Spleen (tissue), 11 donors: ENCODE results near the gene SMG7. TPM values are rescaled to one million over a fixed set of nuclear protein-coding genes. Genes with fewer than 3 reads are reported as not detected.
A peak's percentile ranks its signal among the peaks of the same experiment; 100 is the strongest.

Experiments used
- DNase-seq: peaks from one replicate; pipeline ENCODE4 v3.0.0-alpha.2; 2020
- H3K27ac ChIP-seq, 8 donors: fragments of 200-600 bp; sonication (generic) in 7 of 8; 1 replicate in 4 of 8; 2 replicates in 4 of 8; pipeline versions ENCODE4 v1.5.0 to v1.8.0; 2016 to 2021; ENCODE audit warnings: inconsistent platforms in 4 of 8, mild to moderate bottlenecking in 4 of 8, moderate library complexity in 1 of 8
- H3K27me3 ChIP-seq, 7 donors: fragments of 200-600 bp; sonication (generic) in 6 of 7; replicated peaks in 1 of 7; 1 replicate in 4 of 7; 2 replicates in 3 of 7; pipeline versions ENCODE4 v1.5.0 to v1.8.0; 2016 to 2021; ENCODE audit warnings: inconsistent platforms in 3 of 7, mild to moderate bottlenecking in 1 of 7
- H3K36me3 ChIP-seq, 6 donors: fragments of 200-600 bp; sonication (generic) in 5 of 6; 1 replicate in 4 of 6; 2 replicates in 2 of 6; pipeline versions ENCODE4 v1.5.0 to v1.8.0; 2016 to 2021; ENCODE audit warnings: inconsistent platforms in 2 of 6
- H3K4me1 ChIP-seq, 6 donors: fragments of 200-600 bp; sonication (generic) in 5 of 6; 1 replicate in 3 of 6; 2 replicates in 3 of 6; pipeline versions ENCODE4 v1.5.0 to v1.8.0; 2016 to 2021; ENCODE audit warnings: inconsistent platforms in 3 of 6
- H3K4me3 ChIP-seq, 8 donors: fragments of 200-600 bp; sonication (generic) in 7 of 8; 1 replicate in 4 of 8; 2 replicates in 4 of 8; pipeline versions ENCODE4 v1.5.0 to v1.8.0; 2016 to 2021; ENCODE audit warnings: inconsistent platforms in 4 of 8, mild to moderate bottlenecking in 4 of 8, moderate library complexity in 2 of 8
- H3K9me3 ChIP-seq, 8 donors: fragments of 200-600 bp; sonication (generic) in 7 of 8; 1 replicate in 4 of 8; 2 replicates in 4 of 8; pipeline versions ENCODE4 v1.5.0 to v1.8.0; 2016 to 2021; ENCODE audit warnings: inconsistent platforms in 4 of 8
- POLR2A ChIP-seq, 3 donors: fragments of 450-650 bp; IDR thresholded peaks; one replicate each; pipeline ENCODE4 v1.5.1; 2017; ENCODE audit warnings: antibody characterized with exemption in 3 of 3, mild to moderate bottlenecking in 1 of 3
- POLR2AphosphoS5 ChIP-seq, 3 donors: sonication (generic); formaldehyde crosslinking; IDR thresholded peaks; one replicate each; pipeline ENCODE4 v1.5.1; 2017; ENCODE audit warnings: antibody characterized with exemption in 3 of 3
- WGBS, 5 donors: extraction: QIAGEN DNeasy Blood & Tissue Kit in 3 of 5; methylation state at CpG; one replicate each; pipeline versions ENCODE4 v1.1.5 to v1.1.7; 2013 to 2018; 5-methylcytosine and 5-hydroxymethylcytosine counted together
- intact Hi-C: fragments of 100-400 bp; cut with DNase I; formaldehyde crosslinking; loops from one replicate; pipeline ENCODE4 v1.15.0; 2023; ENCODE audit warnings: low total_unique reads
- polyA plus RNA-seq, 3 donors: library from polyadenylated mRNA; stranded (reverse); fragments of 200-250 nt; gene quantifications; one replicate each; pipeline ENCODE4 v1.2.1, GENCODE V29; 2013
- total RNA-seq, 7 donors: library from RNA; depleted of rRNA in 3 of 7; stranded (reverse); fragments of >200 nt in 3 of 7; fragmentation: NEBNext Ultra II Directional in 4 of 7; extraction: Animal tissue kit (Norgen Biotek cat#: 25700) in 4 of 7; gene quantifications; one replicate each; pipeline versions ENCODE4 v1.1.0 to v1.2.1, GENCODE V29; 2016 to 2021
- TF ChIP-seq, protein P1 (sequence below), 11 experiments: fragments of 200-600 bp in 7 of 11; fragments of 450-650 bp in 4 of 11; sonication (generic) in 4 of 11; IDR thresholded peaks in 8 of 11; conservative IDR thresholded peaks in 3 of 11; 1 replicate in 7 of 11; 2 replicates in 4 of 11; pipeline versions ENCODE4 v1.4.0 to v1.8.0; 2016 to 2021; ENCODE audit warnings: antibody characterized with exemption in 11 of 11, inconsistent platforms in 4 of 11, mild to moderate bottlenecking in 1 of 11
- donor health status: healthy with polysubstance abuse.
- donor health status: DM: no; HTN: no; CAD: no; lungs with moderate emphysema.
- donor health status: DM: no; HTN: no; CAD: no.
- donor health status: Bipolar disorder and iron deficiency.
- donor health status: healthy.
- donor health status: DM: no; HTN: no; CAD: no.
- donor health status: DM: yes; HTN: yes; CAD: no.

SMG7 gene
- total and polyA plus RNA-seq, 10 donors, result 14.1 to 116 (median 53.5) TPM

DNA sequence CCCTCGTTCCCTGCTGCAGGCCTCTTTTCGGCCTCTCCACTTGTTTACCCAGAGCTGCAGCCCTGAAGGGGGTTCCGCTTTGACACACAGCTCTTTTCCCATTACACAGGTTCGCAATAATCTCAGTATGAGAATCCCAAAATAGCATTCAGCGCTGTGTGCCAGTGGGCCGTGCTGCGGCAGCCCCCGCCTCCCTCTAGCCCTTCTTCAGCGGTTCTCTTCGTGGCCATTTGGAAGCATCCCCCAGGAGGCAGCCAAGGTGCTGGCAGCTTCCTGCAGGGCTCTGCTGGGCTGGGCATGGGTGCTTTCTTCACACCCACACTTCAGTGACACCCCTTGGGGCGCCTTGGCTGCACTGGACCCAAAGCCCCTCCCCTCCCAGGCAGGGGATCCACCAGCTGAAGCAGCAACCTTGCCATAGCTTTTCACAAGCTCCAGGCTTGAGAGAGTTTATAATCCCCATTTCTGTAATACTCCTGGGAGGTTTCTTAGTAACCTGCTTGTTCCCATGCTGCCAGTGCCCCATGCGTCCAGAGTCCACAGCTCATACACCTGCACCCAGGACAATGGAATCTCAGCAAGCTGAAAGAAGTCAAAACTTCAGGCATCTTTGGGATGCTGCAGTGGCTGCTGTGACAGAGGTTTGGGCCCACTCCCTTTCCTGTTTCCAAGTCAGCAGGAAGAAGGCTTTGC lies 109.9 kb downstream of the SMG7 start:
- Histone ChIP-seq H3K4me3 (peak overlapping the region in 1 of 8 donors; percentile 8), H3K4me1 (peaks cover 7 to 97% (median 40%) of the 10 kb centered on the region in 6 donors), H3K27ac (peak overlapping the region in 6 of 8 donors; percentile 54 to 98 (median 86)), H3K27me3 (no peaks in the 10 kb centered on the region), H3K9me3 (no peaks in the 10 kb centered on the region), H3K36me3 (peaks cover 0 to 76% (median 0%) of the 10 kb centered on the region in 6 donors)
- DNase-seq, result no peak
- intact Hi-C loops, result no loop called here
- TF ChIP-seq POLR2AphosphoS5 (IDR thresholded peaks at IDR 0.05), result peak in 1 of 3 donors; percentile 41
- TF ChIP-seq POLR2A (IDR thresholded peaks at IDR 0.05), result no peak
- WGBS, 5 donors, result 76 to 95% (median 91%) methylated on average over 12 of the region's 12 CpGs

DNA sequence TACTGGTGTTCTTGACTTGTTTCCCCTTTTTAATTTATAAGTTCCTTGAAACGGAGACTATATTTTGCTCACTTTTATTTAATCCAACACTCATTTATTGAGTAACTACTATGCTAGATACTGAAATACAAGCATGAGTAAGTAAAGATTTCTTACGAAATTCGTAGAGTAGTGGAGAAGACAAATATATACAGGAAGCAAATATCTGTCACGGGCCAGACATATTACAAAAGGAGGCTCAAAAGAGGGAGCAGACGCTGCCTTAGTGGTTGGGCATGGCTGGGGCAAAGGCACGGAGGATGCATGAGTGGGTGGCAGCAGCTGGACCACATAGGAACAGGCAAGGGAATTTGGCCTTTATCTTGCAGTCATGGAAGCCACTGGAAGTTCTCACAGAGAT lies 111.2 kb downstream of the SMG7 start:
- peak overlapping the region in 1 of 8 donors; percentile 8 for H3K4me3 ChIP-seq
- peaks cover 0 to 63% (median 0%) of the 10 kb centered on the region in 6 donors for H3K36me3 ChIP-seq
- no peaks in the 10 kb centered on the region for H3K27me3 ChIP-seq
- H3K9me3 ChIP-seq, result no peaks in the 10 kb centered on the region
- H3K27ac ChIP-seq, result peak overlapping the region in 7 of 8 donors; percentile 54 to 98 (median 83)
- TF ChIP-seq POLR2AphosphoS5 (IDR thresholded peaks at IDR 0.05), result peak in 2 of 3 donors; percentile 27 to 50
- TF ChIP-seq POLR2A (IDR thresholded peaks at IDR 0.05), result no peak
- TF ChIP-seq, protein P1, sequence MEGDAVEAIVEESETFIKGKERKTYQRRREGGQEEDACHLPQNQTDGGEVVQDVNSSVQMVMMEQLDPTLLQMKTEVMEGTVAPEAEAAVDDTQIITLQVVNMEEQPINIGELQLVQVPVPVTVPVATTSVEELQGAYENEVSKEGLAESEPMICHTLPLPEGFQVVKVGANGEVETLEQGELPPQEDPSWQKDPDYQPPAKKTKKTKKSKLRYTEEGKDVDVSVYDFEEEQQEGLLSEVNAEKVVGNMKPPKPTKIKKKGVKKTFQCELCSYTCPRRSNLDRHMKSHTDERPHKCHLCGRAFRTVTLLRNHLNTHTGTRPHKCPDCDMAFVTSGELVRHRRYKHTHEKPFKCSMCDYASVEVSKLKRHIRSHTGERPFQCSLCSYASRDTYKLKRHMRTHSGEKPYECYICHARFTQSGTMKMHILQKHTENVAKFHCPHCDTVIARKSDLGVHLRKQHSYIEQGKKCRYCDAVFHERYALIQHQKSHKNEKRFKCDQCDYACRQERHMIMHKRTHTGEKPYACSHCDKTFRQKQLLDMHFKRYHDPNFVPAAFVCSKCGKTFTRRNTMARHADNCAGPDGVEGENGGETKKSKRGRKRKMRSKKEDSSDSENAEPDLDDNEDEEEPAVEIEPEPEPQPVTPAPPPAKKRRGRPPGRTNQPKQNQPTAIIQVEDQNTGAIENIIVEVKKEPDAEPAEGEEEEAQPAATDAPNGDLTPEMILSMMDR (IDR thresholded peaks at IDR 0.05 in 8 of 11, conservative IDR thresholded peaks at IDR 0.05 in 3 of 11), result no peak
- no peak for DNase-seq
- intact Hi-C loops, result no loop called here
- WGBS, 5 donors, result 42 to 73% (median 52%) methylated on average over 6 of the region's 6 CpGs
- H3K4me1 ChIP-seq, result peaks cover 7 to 88% (median 35%) of the 10 kb centered on the region in 6 donors

DNA sequence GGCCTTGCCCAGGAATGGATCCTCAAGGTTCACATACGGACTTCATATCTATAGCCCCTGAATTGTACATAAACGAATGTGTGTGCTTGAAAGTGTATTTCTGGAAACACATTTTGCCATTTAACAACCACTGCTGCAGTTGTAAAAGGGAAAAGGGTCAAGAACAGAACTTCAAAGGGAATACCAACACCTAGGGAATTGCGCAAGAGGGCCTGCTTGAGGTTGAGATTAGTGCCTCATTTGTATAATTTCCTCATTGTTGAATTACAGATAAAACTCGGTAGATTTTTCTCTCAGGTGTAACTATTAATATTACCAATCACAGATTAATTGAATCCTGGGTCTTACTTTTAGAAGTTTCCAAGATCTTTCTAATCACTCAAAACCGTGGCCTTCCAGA lies 111.8 kb downstream of the SMG7 start:
- intact Hi-C loops, result no loop called here
- Histone ChIP-seq H3K4me1 (peaks cover 7 to 88% (median 41%) of the 10 kb centered on the region in 6 donors), H3K4me3 (peak overlapping the region in 1 of 8 donors; percentile 8), H3K36me3 (peaks cover 0 to 56% (median 0%) of the 10 kb centered on the region in 6 donors), H3K9me3 (no peaks in the 10 kb centered on the region), H3K27me3 (no peaks in the 10 kb centered on the region), H3K27ac (peak overlapping the region in 7 of 8 donors; percentile 54 to 98 (median 83))
- DNase-seq, result no peak
- 69 to 80% (median 70%) methylated on average over 5 of the region's 5 CpGs for WGBS, 5 donors
- TF ChIP-seq, protein P1 (IDR thresholded peaks at IDR 0.05 in 8 of 11, conservative IDR thresholded peaks at IDR 0.05 in 3 of 11), result no peak
- TF ChIP-seq POLR2A (IDR thresholded peaks at IDR 0.05) (no peak), POLR2AphosphoS5 (IDR thresholded peaks at IDR 0.05) (no peak)

DNA sequence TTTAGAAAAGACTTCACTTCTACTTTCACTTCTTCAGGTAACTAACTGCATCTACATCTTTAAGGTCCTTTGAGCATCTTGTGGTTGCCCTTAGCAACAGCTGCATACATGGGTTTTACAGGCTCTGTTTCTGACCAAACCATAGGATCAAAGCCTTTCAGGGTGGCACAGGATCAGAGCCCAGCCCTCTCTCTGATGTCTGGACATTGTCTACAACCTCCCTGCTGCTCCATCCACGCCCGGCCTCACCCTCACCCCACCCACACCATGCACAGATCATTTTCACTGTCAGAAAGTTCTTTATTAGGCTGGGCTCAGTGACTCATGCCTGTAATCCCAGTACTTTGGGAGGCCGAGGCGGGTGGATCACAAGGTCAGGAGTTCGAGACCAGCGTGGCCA lies 112.7 kb downstream of the SMG7 start:
- 84 to 91% (median 88%) methylated on average over 6 of the region's 6 CpGs for WGBS, 5 donors
- TF ChIP-seq POLR2AphosphoS5 (IDR thresholded peaks at IDR 0.05) (no peak), POLR2A (IDR thresholded peaks at IDR 0.05) (no peak)
- TF ChIP-seq, protein P1 (IDR thresholded peaks at IDR 0.05 in 8 of 11, conservative IDR thresholded peaks at IDR 0.05 in 3 of 11), result no peak

More for the DNA sequence above, 112.7 kb downstream of the SMG7 start:
- no peaks in the 10 kb centered on the region for H3K9me3 ChIP-seq
- intact Hi-C loops, result no loop called here
- H3K4me3 ChIP-seq, result no peak overlapping the region
- peak overlapping the region in 4 of 8 donors; percentile 83 to 98 (median 92) for H3K27ac ChIP-seq
- peaks cover 5 to 86% (median 41%) of the 10 kb centered on the region in 6 donors for H3K4me1 ChIP-seq
- no peak for DNase-seq
- H3K27me3 ChIP-seq, result no peaks in the 10 kb centered on the region
- peaks cover 0 to 55% (median 0%) of the 10 kb centered on the region in 6 donors for H3K36me3 ChIP-seq
